Endothelial cell of umbilical vein (primary cell): Measurements from ENCODE around the gene ACAA2. TPM values are rescaled to one million over a fixed set of nuclear protein-coding genes. Genes with fewer than 3 reads are reported as not detected.

Experiments
- BruUV-seq: library from RNA; stranded (reverse); fragments of 400-500 nt; replicated peaks from 2 replicates; lab custom pipeline; 2021; lab: Mats Ljungman, UMichigan
- CTCF ChIA-PET: fragments of 300-600, 350-600 bp; sonication (Branson Sonifier 250); formaldehyde crosslinking; loops from one replicate; lab custom pipeline; 2021; ENCODE audit warnings: antibody characterized with exemption, inconsistent platforms; lab: Charles Lee
- POLR2A ChIA-PET: fragments of 300-600, 350-600 bp; sonication (Branson Sonifier 250); formaldehyde crosslinking; loops from one replicate; lab custom pipeline; 2021; ENCODE audit warnings: antibody characterized with exemption, inconsistent platforms; lab: Charles Lee
- DNase-seq: peaks from one replicate; pipeline ENCODE4 v3.0.0-alpha.2; 2011; ENCODE audit warnings: low read depth, low spot score
- FAIRE-seq: peaks from 2 replicates; lab custom pipeline; 2011; peaks lifted over from hg19 to GRCh38; lab: Jason Lieb, UNC
- H2AFZ ChIP-seq: 2 replicates; pipeline ENCODE4 v1.6.0; 2012; ENCODE audit warnings: low read depth, low read length, control low read depth, inconsistent platforms
- H3K27ac ChIP-seq: 2 replicates; pipeline ENCODE4 v1.5.1; 2011; ENCODE audit warnings: low read depth, mild to moderate bottlenecking, control low read depth, low read length, moderate library complexity; ENCODE audit not compliant: insufficient read depth
- H3K27me3 ChIP-seq, 2 experiments: 2 replicates each; pipeline versions ENCODE4 v1.6.0 to v1.6.1; 2011; ENCODE audit warnings: low read length in 2 of 2, mixed read lengths in 1 of 2; ENCODE audit not compliant: control insufficient read depth in 2 of 2, insufficient read depth in 2 of 2
- H3K36me3 ChIP-seq, 2 experiments: 2 replicates in 1 of 2; 3 replicates in 1 of 2; pipeline ENCODE4 v1.5.1; 2011; ENCODE audit warnings: low read length in 2 of 2, mild to moderate bottlenecking in 1 of 2, moderate library complexity in 1 of 2; ENCODE audit not compliant: control insufficient read depth in 2 of 2, insufficient read depth in 2 of 2; ENCODE audit errors: extremely low read depth in 1 of 2
- H3K4me1 ChIP-seq: 3 replicates; pipeline ENCODE4 v1.5.1; 2011; ENCODE audit warnings: mild to moderate bottlenecking, low read length; ENCODE audit not compliant: control insufficient read depth, insufficient read depth; ENCODE audit errors: extremely low read depth
- H3K4me2 ChIP-seq: 2 replicates; pipeline ENCODE4 v1.6.1; 2011; ENCODE audit warnings: low read length, control low read depth, mixed read lengths; ENCODE audit not compliant: insufficient read depth
- H3K4me3 ChIP-seq, 3 experiments: fragments of 200-600 bp in 1 of 3; sonication (generic), shearing (Covaris generic) in 1 of 3; replicated peaks in 1 of 3; 2 replicates each; pipeline ENCODE4 v1.5.1; 2011 to 2016; ENCODE audit warnings: control low read depth in 3 of 3, low read length in 3 of 3, mild to moderate bottlenecking in 2 of 3, inconsistent platforms in 1 of 3, low read depth in 1 of 3, moderate library complexity in 1 of 3; ENCODE audit not compliant: insufficient read depth in 1 of 3
- H3K79me2 ChIP-seq: 2 replicates; pipeline ENCODE4 v1.6.0; 2012; ENCODE audit warnings: low read length, inconsistent platforms; ENCODE audit not compliant: control insufficient read depth, insufficient read depth
- H3K9ac ChIP-seq: replicated peaks from 2 replicates; pipeline ENCODE3; 2011; ENCODE audit warnings: low read length, control low read depth; ENCODE audit not compliant: insufficient read depth; ENCODE audit errors: extremely low read depth
- H3K9me1 ChIP-seq: replicated peaks from 3 replicates; pipeline ENCODE4 v1.6.0; 2011; ENCODE audit warnings: mild to moderate bottlenecking, low read length; ENCODE audit not compliant: control insufficient read depth, insufficient read depth; ENCODE audit errors: extremely low read depth
- H3K9me3 ChIP-seq: replicated peaks from 2 replicates; pipeline ENCODE4 v1.5.1; 2012; ENCODE audit warnings: low read length, inconsistent platforms; ENCODE audit not compliant: control insufficient read depth, insufficient read depth
- H4K20me1 ChIP-seq: replicated peaks from 2 replicates; pipeline ENCODE3; 2011; ENCODE audit warnings: mild to moderate bottlenecking, low read length; ENCODE audit not compliant: control insufficient read depth, insufficient read depth; ENCODE audit errors: extremely low read depth
- CTCF ChIP-seq, 2 donors: IDR thresholded peaks; 1 replicate in 1 of 2; 2 replicates in 1 of 2; pipeline ENCODE4 v1.5.1; 2011; ENCODE audit warnings: low read length in 2 of 2, mild to moderate bottlenecking in 2 of 2, moderate library complexity in 2 of 2, control low read depth in 1 of 2, inconsistent platforms in 1 of 2, low read depth in 1 of 2; ENCODE audit not compliant: insufficient read depth in 1 of 2; ENCODE audit errors: extremely low read depth in 1 of 2
- EZH2 ChIP-seq: IDR thresholded peaks from 2 replicates; pipeline ENCODE4 v1.6.1; 2012; ENCODE audit warnings: borderline replicate concordance, low read depth, mild to moderate bottlenecking, moderate library complexity, low read length, inconsistent platforms; ENCODE audit not compliant: severe bottlenecking
- FOS ChIP-seq: IDR thresholded peaks from 2 replicates; pipeline ENCODE4 v1.6.1; 2011; ENCODE audit warnings: mild to moderate bottlenecking, low read length, moderate library complexity, borderline replicate concordance; ENCODE audit not compliant: insufficient read depth
- GATA2 ChIP-seq: IDR thresholded peaks from 2 replicates; pipeline ENCODE4 v1.7.0; 2011; ENCODE audit warnings: low read depth, mild to moderate bottlenecking, moderate library complexity, mixed read lengths, low read length; ENCODE audit not compliant: insufficient read length, insufficient read depth
- JUN ChIP-seq: IDR thresholded peaks from 2 replicates; pipeline ENCODE4 v1.6.1; 2011; ENCODE audit warnings: borderline replicate concordance, low read depth; ENCODE audit not compliant: insufficient read length, insufficient read depth
- MAX ChIP-seq: IDR thresholded peaks from 2 replicates; pipeline ENCODE4 v1.6.1; 2011; ENCODE audit not compliant: insufficient read depth, insufficient read length
- MYC ChIP-seq: IDR thresholded peaks from one replicate; pipeline ENCODE4 v1.6.1; 2011; ENCODE audit warnings: mild to moderate bottlenecking, low read depth, low read length
- POLR2A ChIP-seq: IDR thresholded peaks from 2 replicates; pipeline ENCODE4 v1.6.1; 2012; ENCODE audit warnings: low read depth, mild to moderate bottlenecking, control low read depth, low read length
- POLR2AphosphoS5 ChIP-seq: IDR thresholded peaks from 2 replicates; pipeline ENCODE4 v1.6.1; 2012; ENCODE audit warnings: low read depth, mild to moderate bottlenecking, control low read depth, low read length, moderate library complexity; ENCODE audit not compliant: insufficient read depth
- dilution Hi-C: fragments of 300-500 bp; cut with MboI; formaldehyde crosslinking; loops from one replicate; pipeline ENCODE4 v1.15.0; 2019; ENCODE audit warnings: low sequenced_read_pairs; ENCODE audit not compliant: extremely low pct_ligation_motif_present
- intact Hi-C: fragments of 100-400 bp; cut with micrococcal nuclease; formaldehyde crosslinking; loops from one replicate; pipeline ENCODE4 v1.10.0; 2022
- polyA plus RNA-seq, 4 experiments: library from polyadenylated mRNA; depleted of rRNA in 3 of 4; stranded (reverse) in 3 of 4; unstranded in 1 of 4; fragments of >200 nt; gene quantifications; 2 replicates each; pipeline versions ENCODE4 v1.2.1 to v1.2.3, GENCODE V29; 2011 to 2012; ENCODE audit warnings: missing spikeins in 1 of 4
- total RNA-seq: library from RNA; stranded (reverse); gene quantifications from 2 replicates; pipeline ENCODE4 v1.2.3, GENCODE V29; 2021

The ACAA2 gene
- total and polyA plus RNA-seq, 2 donors (not counting 3 experiments of a cell fraction or from before 2014, with no cell fraction given) = 18.6 to 44.9 TPM

- POLR2A ChIA-PET = no interaction called here
- H3K9me1 ChIP-seq = no peaks in the 10 kb centered on the region
- CTCF ChIA-PET = interaction anchor here (0.9 to 5.7 kb wide), 6 partner anchors 10 to 261 kb away, joined by 3 to 46 read pairs (median 6); no protein-coding TSS in a partner anchor
- no peak for FAIRE-seq
- no peaks in the 10 kb centered on the region for H3K36me3 ChIP-seq
- no peak for DNase-seq
- TF ChIP-seq FOS (no peak), CTCF (IDR thresholded peaks at IDR 0.05; ENCODE audit: extremely low read depth in 1 of 2, insufficient read depth in 1 of 2, low read depth in 1 of 2, low read length in 2 of 2) (no peak), GATA2 (no peak), MAX (no peak), JUN (no peak), EZH2 (no peak), POLR2A (no peak), POLR2AphosphoS5 (no peak), MYC (no peak)
- no peak overlapping the region for H3K4me3 ChIP-seq
- H3K27me3 ChIP-seq = no peaks in the 10 kb centered on the region
- H3K79me2 ChIP-seq = no peaks in the 10 kb centered on the region
- H3K27ac ChIP-seq = no peak overlapping the region
- no peak overlapping the region for H3K9ac ChIP-seq
- no TSS peak for BruUV-seq
- H4K20me1 ChIP-seq = no peaks in the 10 kb centered on the region
- dilution Hi-C loops (no loop called here), intact Hi-C loops (no loop called here)
- no peaks in the 10 kb centered on the region for H3K9me3 ChIP-seq
- H3K4me2 ChIP-seq = no peak overlapping the region
- no peaks in the 10 kb centered on the region for H3K4me1 ChIP-seq
- H2AFZ ChIP-seq = no peak overlapping the region
Observed at GRCh38 chr18:49769047-49769728, 44.1 kb downstream of the ACAA2 start.
